Spleen (tissue), 11 donors: Measurements from ENCODE around the gene KRTCAP2. TPM values are rescaled to one million over a fixed set of nuclear protein-coding genes. Genes with fewer than 3 reads are reported as not detected.

Source experiments
- DNase-seq: peaks from one replicate; pipeline ENCODE4 v3.0.0-alpha.2; 2020
- H3K27ac ChIP-seq, 8 donors: fragments of 200-600 bp; sonication (generic) in 7 of 8; 1 replicate in 4 of 8; 2 replicates in 4 of 8; pipeline versions ENCODE4 v1.5.0 to v1.8.0; 2016 to 2021; ENCODE audit warnings: inconsistent platforms in 4 of 8, mild to moderate bottlenecking in 4 of 8, moderate library complexity in 1 of 8
- H3K27me3 ChIP-seq, 7 donors: fragments of 200-600 bp; sonication (generic) in 6 of 7; replicated peaks in 1 of 7; 1 replicate in 4 of 7; 2 replicates in 3 of 7; pipeline versions ENCODE4 v1.5.0 to v1.8.0; 2016 to 2021; ENCODE audit warnings: inconsistent platforms in 3 of 7, mild to moderate bottlenecking in 1 of 7
- H3K36me3 ChIP-seq, 6 donors: fragments of 200-600 bp; sonication (generic) in 5 of 6; 1 replicate in 4 of 6; 2 replicates in 2 of 6; pipeline versions ENCODE4 v1.5.0 to v1.8.0; 2016 to 2021; ENCODE audit warnings: inconsistent platforms in 2 of 6
- H3K4me1 ChIP-seq, 6 donors: fragments of 200-600 bp; sonication (generic) in 5 of 6; 1 replicate in 3 of 6; 2 replicates in 3 of 6; pipeline versions ENCODE4 v1.5.0 to v1.8.0; 2016 to 2021; ENCODE audit warnings: inconsistent platforms in 3 of 6
- H3K4me3 ChIP-seq, 8 donors: fragments of 200-600 bp; sonication (generic) in 7 of 8; 1 replicate in 4 of 8; 2 replicates in 4 of 8; pipeline versions ENCODE4 v1.5.0 to v1.8.0; 2016 to 2021; ENCODE audit warnings: inconsistent platforms in 4 of 8, mild to moderate bottlenecking in 4 of 8, moderate library complexity in 2 of 8
- H3K9me3 ChIP-seq, 8 donors: fragments of 200-600 bp; sonication (generic) in 7 of 8; 1 replicate in 4 of 8; 2 replicates in 4 of 8; pipeline versions ENCODE4 v1.5.0 to v1.8.0; 2016 to 2021; ENCODE audit warnings: inconsistent platforms in 4 of 8
- POLR2A ChIP-seq, 3 donors: fragments of 450-650 bp; IDR thresholded peaks; one replicate each; pipeline ENCODE4 v1.5.1; 2017; ENCODE audit warnings: antibody characterized with exemption in 3 of 3, mild to moderate bottlenecking in 1 of 3
- POLR2AphosphoS5 ChIP-seq, 3 donors: sonication (generic); formaldehyde crosslinking; IDR thresholded peaks; one replicate each; pipeline ENCODE4 v1.5.1; 2017; ENCODE audit warnings: antibody characterized with exemption in 3 of 3
- WGBS, 5 donors: extraction: QIAGEN DNeasy Blood & Tissue Kit in 3 of 5; methylation state at CpG; one replicate each; pipeline versions ENCODE4 v1.1.5 to v1.1.7; 2013 to 2018; 5-methylcytosine and 5-hydroxymethylcytosine counted together
- intact Hi-C: fragments of 100-400 bp; cut with DNase I; formaldehyde crosslinking; loops from one replicate; pipeline ENCODE4 v1.15.0; 2023; ENCODE audit warnings: low total_unique reads
- polyA plus RNA-seq, 3 donors: library from polyadenylated mRNA; stranded (reverse); fragments of 200-250 nt; gene quantifications; one replicate each; pipeline ENCODE4 v1.2.1, GENCODE V29; 2013
- total RNA-seq, 7 donors: library from RNA; depleted of rRNA in 3 of 7; stranded (reverse); fragments of >200 nt in 3 of 7; fragmentation: NEBNext Ultra II Directional in 4 of 7; extraction: Animal tissue kit (Norgen Biotek cat#: 25700) in 4 of 7; gene quantifications; one replicate each; pipeline versions ENCODE4 v1.1.0 to v1.2.1, GENCODE V29; 2016 to 2021
- TF ChIP-seq, protein P1 (sequence below), 11 experiments: fragments of 200-600 bp in 7 of 11; fragments of 450-650 bp in 4 of 11; sonication (generic) in 4 of 11; IDR thresholded peaks in 8 of 11; conservative IDR thresholded peaks in 3 of 11; 1 replicate in 7 of 11; 2 replicates in 4 of 11; pipeline versions ENCODE4 v1.4.0 to v1.8.0; 2016 to 2021; ENCODE audit warnings: antibody characterized with exemption in 11 of 11, inconsistent platforms in 4 of 11, mild to moderate bottlenecking in 1 of 11
- donor health status: healthy with polysubstance abuse.
- donor health status: DM: no; HTN: no; CAD: no; lungs with moderate emphysema.
- donor health status: DM: no; HTN: no; CAD: no.
- donor health status: Bipolar disorder and iron deficiency.
- donor health status: healthy.
- donor health status: DM: no; HTN: no; CAD: no.
- donor health status: DM: yes; HTN: yes; CAD: no.

The KRTCAP2 gene
- total and polyA plus RNA-seq, 10 donors, result 113 to 203 (median 146) TPM

- H3K4me3 ChIP-seq, result peak within 1 kb of the TSS; percentile 55 to 92 (median 76)
- DNase-seq, result peak; percentile 97
- H3K9me3 ChIP-seq, result no peaks in the 10 kb centered on the region
- intact Hi-C loops, result no loop called here
- H3K27ac ChIP-seq, result peak within 1 kb of the TSS; percentile 76 to 98 (median 94)
- H3K36me3 ChIP-seq, result peaks cover 0 to 20% (median 0%) of the 10 kb centered on the region in 6 donors
- peaks cover 25 to 48% (median 39%) of the 10 kb centered on the region in 6 donors for H3K4me1 ChIP-seq
- 0 to 1% (median 1%) methylated on average over 38 to 42 of the region's 42 CpGs for WGBS, 5 donors
- no peaks in the 10 kb centered on the region for H3K27me3 ChIP-seq
- TF ChIP-seq, protein P1, sequence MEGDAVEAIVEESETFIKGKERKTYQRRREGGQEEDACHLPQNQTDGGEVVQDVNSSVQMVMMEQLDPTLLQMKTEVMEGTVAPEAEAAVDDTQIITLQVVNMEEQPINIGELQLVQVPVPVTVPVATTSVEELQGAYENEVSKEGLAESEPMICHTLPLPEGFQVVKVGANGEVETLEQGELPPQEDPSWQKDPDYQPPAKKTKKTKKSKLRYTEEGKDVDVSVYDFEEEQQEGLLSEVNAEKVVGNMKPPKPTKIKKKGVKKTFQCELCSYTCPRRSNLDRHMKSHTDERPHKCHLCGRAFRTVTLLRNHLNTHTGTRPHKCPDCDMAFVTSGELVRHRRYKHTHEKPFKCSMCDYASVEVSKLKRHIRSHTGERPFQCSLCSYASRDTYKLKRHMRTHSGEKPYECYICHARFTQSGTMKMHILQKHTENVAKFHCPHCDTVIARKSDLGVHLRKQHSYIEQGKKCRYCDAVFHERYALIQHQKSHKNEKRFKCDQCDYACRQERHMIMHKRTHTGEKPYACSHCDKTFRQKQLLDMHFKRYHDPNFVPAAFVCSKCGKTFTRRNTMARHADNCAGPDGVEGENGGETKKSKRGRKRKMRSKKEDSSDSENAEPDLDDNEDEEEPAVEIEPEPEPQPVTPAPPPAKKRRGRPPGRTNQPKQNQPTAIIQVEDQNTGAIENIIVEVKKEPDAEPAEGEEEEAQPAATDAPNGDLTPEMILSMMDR (IDR thresholded peaks at IDR 0.05 in 8 of 11, conservative IDR thresholded peaks at IDR 0.05 in 3 of 11), result peak in 1 of 11 experiments; percentile 5
- TF ChIP-seq POLR2A (IDR thresholded peaks at IDR 0.05) (peak in 1 of 3 donors; percentile 56), POLR2AphosphoS5 (IDR thresholded peaks at IDR 0.05) (peak; percentile 92 to 98 (median 95))
Measured at GRCh38 chr1:155139895-155140629, 33.0 kb downstream of the KRTCAP2 start, which contains the start of gene DPM3. Gene DPM3, minus strand, starts transcription at chr1:155140531. Its CDS starts 291 bp downstream, at chr1:155140240.

GRCh38 chr1:155137154-155137949 lies 35.8 kb downstream of the KRTCAP2 start:
- no peak for TF ChIP-seq POLR2A (IDR thresholded peaks at IDR 0.05)
- TF ChIP-seq, protein P1 (IDR thresholded peaks at IDR 0.05 in 8 of 11, conservative IDR thresholded peaks at IDR 0.05 in 3 of 11), result no peak
- DNase-seq, result peak; percentile 47
- Histone ChIP-seq H3K4me3 (peak overlapping the region in 6 of 8 donors; percentile 55 to 92 (median 70)), H3K27ac (peak overlapping the region; percentile 57 to 98 (median 96)), H3K36me3 (peaks cover 0 to 28% (median 0%) of the 10 kb centered on the region in 6 donors), H3K4me1 (peaks cover 33 to 59% (median 49%) of the 10 kb centered on the region in 6 donors), H3K27me3 (no peaks in the 10 kb centered on the region), H3K9me3 (no peaks in the 10 kb centered on the region)
- intact Hi-C loops, result no loop called here
- WGBS, 5 donors, result 81 to 93% (median 85%) methylated on average over 6 of the region's 6 CpGs

- Histone ChIP-seq H3K27me3 (no peaks in the 10 kb centered on the region), H3K4me1 (peaks cover 33 to 63% (median 49%) of the 10 kb centered on the region in 6 donors)
- intact Hi-C loops, result no loop called here
Measured at GRCh38 chr1:155136748-155137147, 36.4 kb downstream of the KRTCAP2 start.

More at GRCh38 chr1:155136748-155137147, 36.4 kb downstream of the KRTCAP2 start:
- Histone ChIP-seq H3K9me3 (no peaks in the 10 kb centered on the region), H3K36me3 (peaks cover 0 to 28% (median 0%) of the 10 kb centered on the region in 6 donors), H3K4me3 (peak overlapping the region; percentile 55 to 92 (median 70)), H3K27ac (peak overlapping the region; percentile 57 to 98 (median 96))
- DNase-seq, result peak; percentile 73
- 16 to 32% (median 25%) methylated on average over 6 of the region's 6 CpGs for WGBS, 5 donors
- TF ChIP-seq POLR2AphosphoS5 (IDR thresholded peaks at IDR 0.05) (no peak), POLR2A (IDR thresholded peaks at IDR 0.05) (no peak)
- TF ChIP-seq, protein P1 (IDR thresholded peaks at IDR 0.05 in 8 of 11, conservative IDR thresholded peaks at IDR 0.05 in 3 of 11), result no peak
